ENCODE data around the gene SVBP. TPM values are rescaled to one million over a fixed set of nuclear protein-coding genes. Genes with fewer than 3 reads are reported as not detected.

Gene SVBP
- total and polyA plus RNA-seq, 2 donors (not counting 1 experiment from before 2014, with no cell fraction given): 12.6 to 21.9 TPM

DNA sequence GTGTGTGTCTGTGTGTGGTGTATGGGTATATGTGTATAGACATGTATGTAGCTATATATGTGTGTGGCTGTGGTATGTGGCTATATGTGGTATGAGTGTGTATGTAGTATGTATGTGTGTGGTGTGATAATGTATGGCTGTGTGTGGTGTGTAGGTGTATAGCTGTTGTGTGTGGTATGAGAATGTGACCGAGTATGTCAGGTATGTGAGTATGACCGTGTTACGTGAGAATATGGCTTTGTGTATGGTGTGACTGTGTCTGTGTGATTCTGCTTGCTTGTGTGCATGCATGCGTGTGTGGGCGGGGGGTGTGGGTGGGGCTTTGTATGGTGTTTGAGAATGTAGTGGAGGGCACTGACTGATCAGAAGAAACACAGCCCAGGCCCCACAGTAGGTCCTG, 32.7 kb upstream of the SVBP start:
- Histone ChIP-seq H3K4me1 (ENCODE audit: control insufficient read depth in 2 of 2, insufficient read depth in 2 of 2, low read length in 2 of 2) (peaks cover 28 to 45% of the 10 kb centered on the region in 2 donors), H3K9ac (ENCODE audit: low read length) (no peak overlapping the region), H3K4me3 (ENCODE audit: control extremely low read depth in 1 of 5, extremely low read depth in 1 of 5, insufficient read depth in 1 of 5, low read depth in 2 of 5, low read length in 4 of 5) (no peak overlapping the region), H3K27ac (ENCODE audit: low read length in 2 of 2) (no peak overlapping the region), H2AFZ (ENCODE audit: insufficient read depth, low read depth, low read length, poor library complexity, severe bottlenecking) (no peak overlapping the region), H4K20me1 (ENCODE audit: control insufficient read depth, insufficient read depth, low read length, poor library complexity, severe bottlenecking) (no peaks in the 10 kb centered on the region), H3K9me3 (ENCODE audit: control extremely low read depth in 1 of 3, control insufficient read depth in 2 of 3, insufficient read depth in 1 of 3, low read length in 2 of 3) (peaks cover 0 to 10% (median 0%) of the 10 kb centered on the region in 3 donors), H3K4me2 (replicated peaks; ENCODE audit: low read depth, low read length, poor library complexity, severe bottlenecking) (no peak overlapping the region), H3K79me2 (ENCODE audit: control insufficient read depth, insufficient read depth, low read length) (peaks cover 12% of the 10 kb centered on the region), H3K27me3 (replicated peaks in 1 of 4; ENCODE audit: control extremely low read depth in 1 of 4, control insufficient read depth in 3 of 4, insufficient read depth in 4 of 4, low read length in 3 of 4) (no peaks in the 10 kb centered on the region), H3K36me3 (replicated peaks in 1 of 2; ENCODE audit: control extremely low read depth in 1 of 2, control insufficient read depth in 1 of 2, extremely low read depth in 1 of 2, insufficient read depth in 2 of 2, low read length in 1 of 2) (peaks cover 0 to 5% of the 10 kb centered on the region in 2 experiments)
- WGBS (ENCODE audit: insufficient coverage): 94% methylated on average over 5 of the region's 5 CpGs
- intact Hi-C loops (cut with micrococcal nuclease): loop anchor here (5.0 kb wide), 3 partner anchors 72 to 813 kb away; partner anchors contain the start of gene CDC20
- POLR2A ChIA-PET: interaction anchor here (0.7 kb wide), 1 partner anchor 177 kb away, joined by 3 read pairs; no protein-coding TSS in a partner anchor
- DNase-seq: no peak
- CTCF ChIA-PET: no interaction called here
- no peak for ATAC-seq (ENCODE audit: low read depth)
- H3K4me3 Mint-ChIP-seq: no peak overlapping the region
- no peaks in the 10 kb centered on the region for H3K9me3 Mint-ChIP-seq (ENCODE audit: insufficient read depth)
- no peaks in the 10 kb centered on the region for H3K27me3 Mint-ChIP-seq
- H3K27ac Mint-ChIP-seq: no peak overlapping the region
- TF ChIP-seq EZH2 (IDR thresholded peaks at IDR 0.05; ENCODE audit: borderline replicate concordance, insufficient read depth, low read depth, low read length, poor library complexity, severe bottlenecking): no peak
- TF ChIP-seq, protein P1, sequence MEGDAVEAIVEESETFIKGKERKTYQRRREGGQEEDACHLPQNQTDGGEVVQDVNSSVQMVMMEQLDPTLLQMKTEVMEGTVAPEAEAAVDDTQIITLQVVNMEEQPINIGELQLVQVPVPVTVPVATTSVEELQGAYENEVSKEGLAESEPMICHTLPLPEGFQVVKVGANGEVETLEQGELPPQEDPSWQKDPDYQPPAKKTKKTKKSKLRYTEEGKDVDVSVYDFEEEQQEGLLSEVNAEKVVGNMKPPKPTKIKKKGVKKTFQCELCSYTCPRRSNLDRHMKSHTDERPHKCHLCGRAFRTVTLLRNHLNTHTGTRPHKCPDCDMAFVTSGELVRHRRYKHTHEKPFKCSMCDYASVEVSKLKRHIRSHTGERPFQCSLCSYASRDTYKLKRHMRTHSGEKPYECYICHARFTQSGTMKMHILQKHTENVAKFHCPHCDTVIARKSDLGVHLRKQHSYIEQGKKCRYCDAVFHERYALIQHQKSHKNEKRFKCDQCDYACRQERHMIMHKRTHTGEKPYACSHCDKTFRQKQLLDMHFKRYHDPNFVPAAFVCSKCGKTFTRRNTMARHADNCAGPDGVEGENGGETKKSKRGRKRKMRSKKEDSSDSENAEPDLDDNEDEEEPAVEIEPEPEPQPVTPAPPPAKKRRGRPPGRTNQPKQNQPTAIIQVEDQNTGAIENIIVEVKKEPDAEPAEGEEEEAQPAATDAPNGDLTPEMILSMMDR (IDR thresholded peaks at IDR 0.05): no peak
- peaks cover 68% of the 10 kb centered on the region for H3K4me1 Mint-ChIP-seq

DNA sequence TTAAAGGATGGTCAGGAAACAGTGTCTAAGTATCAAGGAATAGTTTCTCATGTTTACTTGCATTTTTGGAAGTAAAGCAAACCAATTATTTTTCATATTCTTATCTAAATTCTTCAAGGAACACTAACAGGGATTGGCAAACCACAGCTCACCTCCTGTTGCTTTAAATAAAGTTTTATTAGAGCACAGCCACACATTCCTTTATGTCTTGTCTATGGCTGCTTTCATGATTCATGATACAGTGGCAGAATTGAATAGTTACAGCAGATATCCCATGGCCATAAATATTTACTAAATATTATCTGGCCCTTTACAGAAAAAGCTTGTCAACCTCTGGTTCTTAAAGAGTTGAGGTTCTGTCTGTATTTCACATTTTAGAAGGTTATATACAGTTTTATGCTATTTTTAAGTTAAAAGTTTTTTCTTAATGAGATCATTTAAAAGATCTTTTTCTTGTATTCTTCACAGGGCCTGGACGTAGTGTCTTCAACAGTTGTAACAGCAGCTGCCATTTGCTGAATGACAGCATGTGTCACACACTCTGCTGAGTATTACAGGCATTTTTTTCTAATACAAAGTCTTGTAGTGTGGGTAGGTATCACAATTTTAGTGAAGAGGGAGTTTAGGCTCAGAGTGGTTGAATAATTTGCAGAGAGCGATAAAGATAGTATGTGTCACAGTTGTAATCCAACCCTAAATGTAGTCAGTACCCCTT, 31.8 kb upstream of the SVBP start:
- DNase-seq (no peak), ATAC-seq (ENCODE audit: low read depth) (no peak)
- no peak for TF ChIP-seq EZH2 (IDR thresholded peaks at IDR 0.05; ENCODE audit: borderline replicate concordance, insufficient read depth, low read depth, low read length, poor library complexity, severe bottlenecking)
- TF ChIP-seq, protein P1 (IDR thresholded peaks at IDR 0.05): no peak
- no peaks in the 10 kb centered on the region for H3K9me3 Mint-ChIP-seq (ENCODE audit: insufficient read depth)
- Histone ChIP-seq H3K4me3 (ENCODE audit: control extremely low read depth in 1 of 5, extremely low read depth in 1 of 5, insufficient read depth in 1 of 5, low read depth in 2 of 5, low read length in 4 of 5) (no peak overlapping the region), H3K27ac (ENCODE audit: low read length in 2 of 2) (no peak overlapping the region), H3K79me2 (ENCODE audit: control insufficient read depth, insufficient read depth, low read length) (peaks cover 12% of the 10 kb centered on the region), H2AFZ (ENCODE audit: insufficient read depth, low read depth, low read length, poor library complexity, severe bottlenecking) (no peak overlapping the region), H3K4me1 (ENCODE audit: control insufficient read depth in 2 of 2, insufficient read depth in 2 of 2, low read length in 2 of 2) (peaks cover 28 to 45% of the 10 kb centered on the region in 2 donors), H3K4me2 (replicated peaks; ENCODE audit: low read depth, low read length, poor library complexity, severe bottlenecking) (no peak overlapping the region), H3K36me3 (replicated peaks in 1 of 2; ENCODE audit: control extremely low read depth in 1 of 2, control insufficient read depth in 1 of 2, extremely low read depth in 1 of 2, insufficient read depth in 2 of 2, low read length in 1 of 2) (peaks cover 0 to 5% of the 10 kb centered on the region in 2 experiments), H3K27me3 (replicated peaks in 1 of 4; ENCODE audit: control extremely low read depth in 1 of 4, control insufficient read depth in 3 of 4, insufficient read depth in 4 of 4, low read length in 3 of 4) (no peaks in the 10 kb centered on the region), H3K9ac (ENCODE audit: low read length) (no peak overlapping the region), H3K9me3 (ENCODE audit: control extremely low read depth in 1 of 3, control insufficient read depth in 2 of 3, insufficient read depth in 1 of 3, low read length in 2 of 3) (peaks cover 0 to 10% (median 0%) of the 10 kb centered on the region in 3 donors), H4K20me1 (ENCODE audit: control insufficient read depth, insufficient read depth, low read length, poor library complexity, severe bottlenecking) (no peaks in the 10 kb centered on the region)
- peaks cover 68% of the 10 kb centered on the region for H3K4me1 Mint-ChIP-seq
- no peak overlapping the region for H3K27ac Mint-ChIP-seq
- POLR2A ChIA-PET: no interaction called here
- H3K4me3 Mint-ChIP-seq: no peak overlapping the region
- no CpG with 5 or more reads among the region's 2 CpGs for WGBS (ENCODE audit: insufficient coverage)
- CTCF ChIA-PET: interaction anchor here (2.7 to 3.4 kb wide), 2 partner anchors 10 to 224 kb away, joined by 7 to 27 read pairs; no protein-coding TSS in a partner anchor
- intact Hi-C loops (cut with micrococcal nuclease): loop anchor here (5.0 kb wide), 3 partner anchors 73 to 812 kb away; partner anchors contain the start of gene CDC20
- H3K27me3 Mint-ChIP-seq: no peaks in the 10 kb centered on the region
